Neural progenitor cell (in vitro differentiated cells): Measurements from ENCODE around the gene SIGMAR1. TPM values are rescaled to one million over a fixed set of nuclear protein-coding genes. Genes with fewer than 3 reads are reported as not detected.

Source experiments
- DNase-seq: peaks from one replicate; pipeline ENCODE4 v3.0.0-alpha.2; 2016; ENCODE audit warnings: low spot score
- H2AFZ ChIP-seq: fragments of 200-600 bp; sonication (generic); replicated peaks from 2 replicates; pipeline ENCODE4 v1.6.1; 2016; ENCODE audit warnings: antibody characterized with exemption
- H3F3A ChIP-seq: fragments of 200-600 bp; sonication (generic); 2 replicates; pipeline ENCODE4 v1.6.1; 2016; ENCODE audit warnings: antibody characterized with exemption, low read depth
- H3K27ac ChIP-seq: fragments of 200-600 bp; sonication (generic); 2 replicates; pipeline ENCODE4 v1.5.1; 2016; ENCODE audit warnings: mild to moderate bottlenecking
- H3K27me3 ChIP-seq: fragments of 200-600 bp; sonication (generic); 2 replicates; pipeline ENCODE4 v1.6.1; 2016; ENCODE audit warnings: mild to moderate bottlenecking, moderate library complexity
- H3K36me3 ChIP-seq: fragments of 200-600 bp; sonication (generic); 2 replicates; pipeline ENCODE4 v1.5.1; 2016
- H3K4me1 ChIP-seq: fragments of 200-600 bp; sonication (generic); 2 replicates; pipeline ENCODE4 v1.6.1; 2016; ENCODE audit warnings: mixed run types
- H3K4me2 ChIP-seq: fragments of 200-600 bp; sonication (generic); 2 replicates; pipeline ENCODE4 v1.6.1; 2016
- H3K4me3 ChIP-seq: fragments of 200-600 bp; sonication (generic); 2 replicates; pipeline ENCODE4 v1.5.1; 2016
- H3K79me2 ChIP-seq: fragments of 200-600 bp; sonication (generic); 2 replicates; pipeline ENCODE4 v1.6.1; 2016; ENCODE audit warnings: low read depth
- H3K9ac ChIP-seq: fragments of 200-600 bp; sonication (generic); 2 replicates; pipeline ENCODE4 v1.6.1; 2016
- H3K9me3 ChIP-seq: fragments of 200-600 bp; sonication (generic); 2 replicates; pipeline ENCODE4 v1.5.1; 2016; ENCODE audit warnings: low read depth
- H4K20me1 ChIP-seq: fragments of 200-600 bp; sonication (generic); 2 replicates; pipeline ENCODE4 v1.6.1; 2016; ENCODE audit warnings: low read depth
- H3K27ac Mint-ChIP-seq: 3 replicates; pipeline ENCODE4 v1.8.0; 2021; ENCODE audit warnings: mixed read lengths
- H3K27me3 Mint-ChIP-seq: 2 replicates; pipeline ENCODE4 v1.8.0; 2022; ENCODE audit warnings: low read depth, mild to moderate bottlenecking, inconsistent platforms, moderate library complexity, mixed read lengths; ENCODE audit not compliant: insufficient read depth
- H3K36me3 Mint-ChIP-seq: 3 replicates; pipeline ENCODE4 v1.8.0; 2021; ENCODE audit warnings: mixed read lengths
- H3K4me1 Mint-ChIP-seq: 3 replicates; pipeline ENCODE4 v1.8.0; 2021; ENCODE audit warnings: mixed read lengths
- H3K4me3 Mint-ChIP-seq: 3 replicates; pipeline ENCODE4 v1.8.0; 2021; ENCODE audit warnings: mild to moderate bottlenecking, moderate library complexity, mixed read lengths
- H3K9me3 Mint-ChIP-seq: 3 replicates; pipeline ENCODE4 v1.8.0; 2020; ENCODE audit warnings: mixed read lengths
- EZH2 ChIP-seq: fragments of 200-600 bp; sonication (generic); IDR thresholded peaks from 2 replicates; pipeline ENCODE4 v1.6.1; 2017; ENCODE audit warnings: antibody characterized with exemption, mild to moderate bottlenecking, moderate library complexity
- EZH2phosphoT487 ChIP-seq: fragments of 200-600 bp; sonication (generic); IDR thresholded peaks from 2 replicates; pipeline ENCODE4 v1.6.1; 2017; ENCODE audit warnings: antibody characterized with exemption
- total RNA-seq: library from RNA; depleted of rRNA; stranded (reverse); fragments of >200 nt; gene quantifications from 2 replicates; pipeline ENCODE4 v1.2.3, GENCODE V29; 2015; ENCODE audit warnings: low replicate concordance
- TF ChIP-seq, protein P1 (sequence below): fragments of 200-600 bp; sonication (generic); IDR thresholded peaks from 2 replicates; pipeline ENCODE4 v1.5.1; 2017; ENCODE audit warnings: antibody characterized with exemption, mild to moderate bottlenecking

The SIGMAR1 gene
- total RNA-seq, 1 donor from 2014 or later, result 37.8 TPM

- DNase-seq, result peak; percentile 80
- H3K4me1 Mint-ChIP-seq, result peaks cover 19% of the 10 kb centered on the region
- H2AFZ ChIP-seq, result peak within 1 kb of the TSS; percentile 75
- H3F3A ChIP-seq, result peaks cover 45% of the 10 kb centered on the region
- H3K9me3 ChIP-seq, result no peaks in the 10 kb centered on the region
- H3K4me3 Mint-ChIP-seq, result peak within 1 kb of the TSS; percentile 84
- H3K4me1 ChIP-seq, result peaks cover 66% of the 10 kb centered on the region
- H3K27ac ChIP-seq, result no peak within 1 kb of the TSS
- H3K4me2 ChIP-seq, result peak within 1 kb of the TSS; percentile 97
- no peaks in the 10 kb centered on the region for H3K36me3 ChIP-seq
- H3K27me3 ChIP-seq, result peaks cover 70% of the 10 kb centered on the region
- no peak within 1 kb of the TSS for H3K9ac ChIP-seq
- peaks cover 2% of the 10 kb centered on the region for H3K9me3 Mint-ChIP-seq
- no peaks in the 10 kb centered on the region for H3K79me2 ChIP-seq
- TF ChIP-seq, protein P1, sequence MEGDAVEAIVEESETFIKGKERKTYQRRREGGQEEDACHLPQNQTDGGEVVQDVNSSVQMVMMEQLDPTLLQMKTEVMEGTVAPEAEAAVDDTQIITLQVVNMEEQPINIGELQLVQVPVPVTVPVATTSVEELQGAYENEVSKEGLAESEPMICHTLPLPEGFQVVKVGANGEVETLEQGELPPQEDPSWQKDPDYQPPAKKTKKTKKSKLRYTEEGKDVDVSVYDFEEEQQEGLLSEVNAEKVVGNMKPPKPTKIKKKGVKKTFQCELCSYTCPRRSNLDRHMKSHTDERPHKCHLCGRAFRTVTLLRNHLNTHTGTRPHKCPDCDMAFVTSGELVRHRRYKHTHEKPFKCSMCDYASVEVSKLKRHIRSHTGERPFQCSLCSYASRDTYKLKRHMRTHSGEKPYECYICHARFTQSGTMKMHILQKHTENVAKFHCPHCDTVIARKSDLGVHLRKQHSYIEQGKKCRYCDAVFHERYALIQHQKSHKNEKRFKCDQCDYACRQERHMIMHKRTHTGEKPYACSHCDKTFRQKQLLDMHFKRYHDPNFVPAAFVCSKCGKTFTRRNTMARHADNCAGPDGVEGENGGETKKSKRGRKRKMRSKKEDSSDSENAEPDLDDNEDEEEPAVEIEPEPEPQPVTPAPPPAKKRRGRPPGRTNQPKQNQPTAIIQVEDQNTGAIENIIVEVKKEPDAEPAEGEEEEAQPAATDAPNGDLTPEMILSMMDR, result peak; percentile 11
- TF ChIP-seq EZH2phosphoT487 (no peak), EZH2 (peak; percentile 48)
- H3K4me3 ChIP-seq, result peak within 1 kb of the TSS; percentile 66
- H3K36me3 Mint-ChIP-seq, result no peaks in the 10 kb centered on the region
- no peaks in the 10 kb centered on the region for H4K20me1 ChIP-seq
- H3K27ac Mint-ChIP-seq, result no peak within 1 kb of the TSS
- H3K27me3 Mint-ChIP-seq, result peaks cover 50% of the 10 kb centered on the region
Measured at GRCh38 chr9:34628656-34629490, 8.7 kb downstream of the SIGMAR1 start, which contains the start of gene ARID3C. ARID3C (minus strand) TSS chr9:34629066; CDS start chr9:34628014, 1,052 bp downstream.

GRCh38 chr9:34627716-34628655 lies 9.6 kb downstream of the SIGMAR1 start:
- peak overlapping the region; percentile 82 for H3K4me3 Mint-ChIP-seq

DNA sequence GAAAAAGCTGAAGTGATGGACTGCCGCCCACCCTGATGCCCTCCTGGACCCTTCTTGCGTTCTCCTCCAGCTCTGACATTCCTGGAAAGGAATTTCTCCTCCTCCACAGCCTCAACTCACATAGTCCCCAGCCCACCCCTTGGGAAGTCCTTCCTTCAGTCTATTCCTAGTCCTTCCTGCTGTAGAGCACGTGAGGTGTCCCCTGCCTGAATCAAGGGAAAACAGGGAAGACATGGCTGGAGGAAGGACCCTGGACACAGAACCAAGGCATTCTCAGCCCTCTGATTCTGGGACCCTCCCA lies 12.5 kb downstream of the SIGMAR1 start:
- H3F3A ChIP-seq, result peaks cover 37% of the 10 kb centered on the region
- peak overlapping the region; percentile 92 for H3K27ac ChIP-seq
- H3K36me3 Mint-ChIP-seq, result no peaks in the 10 kb centered on the region
- H3K4me2 ChIP-seq, result peak overlapping the region; percentile 67
- H3K27me3 ChIP-seq, result peaks cover 56% of the 10 kb centered on the region
- H3K4me3 Mint-ChIP-seq, result peak overlapping the region; percentile 68
- no peaks in the 10 kb centered on the region for H3K36me3 ChIP-seq
- H3K9me3 ChIP-seq, result no peaks in the 10 kb centered on the region
- H3K27ac Mint-ChIP-seq, result no peak overlapping the region
- H3K79me2 ChIP-seq, result no peaks in the 10 kb centered on the region
- peaks cover 2% of the 10 kb centered on the region for H3K9me3 Mint-ChIP-seq
- H2AFZ ChIP-seq, result no peak overlapping the region
- DNase-seq, result no peak
- H4K20me1 ChIP-seq, result no peaks in the 10 kb centered on the region
- H3K4me1 Mint-ChIP-seq, result peaks cover 26% of the 10 kb centered on the region
- peak overlapping the region; percentile 35 for H3K4me3 ChIP-seq
- H3K4me1 ChIP-seq, result peaks cover 48% of the 10 kb centered on the region
- peaks cover 48% of the 10 kb centered on the region for H3K27me3 Mint-ChIP-seq
- no peak overlapping the region for H3K9ac ChIP-seq
- no peak for TF ChIP-seq EZH2
- TF ChIP-seq EZH2phosphoT487, result no peak
- TF ChIP-seq, protein P1, result no peak

More at GRCh38 chr9:34627716-34628655, 9.6 kb downstream of the SIGMAR1 start:
- H3K9ac ChIP-seq, result no peak overlapping the region
- H3K27ac Mint-ChIP-seq, result no peak overlapping the region
- H3K27ac ChIP-seq, result no peak overlapping the region
- H3K4me1 ChIP-seq, result peaks cover 61% of the 10 kb centered on the region
- TF ChIP-seq, protein P1, result no peak
- TF ChIP-seq EZH2 (no peak), EZH2phosphoT487 (no peak)
- H3K36me3 ChIP-seq, result no peaks in the 10 kb centered on the region
- no peaks in the 10 kb centered on the region for H3K9me3 ChIP-seq
- H3K4me3 ChIP-seq, result peak overlapping the region; percentile 66
- no peak for DNase-seq
- no peaks in the 10 kb centered on the region for H3K36me3 Mint-ChIP-seq
- H3F3A ChIP-seq, result peaks cover 39% of the 10 kb centered on the region
- H3K79me2 ChIP-seq, result no peaks in the 10 kb centered on the region
- H2AFZ ChIP-seq, result peak overlapping the region; percentile 75
- peaks cover 49% of the 10 kb centered on the region for H3K27me3 Mint-ChIP-seq
- no peaks in the 10 kb centered on the region for H4K20me1 ChIP-seq
- H3K4me1 Mint-ChIP-seq, result peaks cover 17% of the 10 kb centered on the region
- H3K4me2 ChIP-seq, result peak overlapping the region; percentile 97
- H3K27me3 ChIP-seq, result peaks cover 70% of the 10 kb centered on the region
- H3K9me3 Mint-ChIP-seq, result peaks cover 4% of the 10 kb centered on the region
